Heart right ventricle (tissue), 16 donors: Measurements from ENCODE around the gene SLC25A41. TPM values are rescaled to one million over a fixed set of nuclear protein-coding genes. Genes with fewer than 3 reads are reported as not detected.

ENCODE experiments used
- ATAC-seq, 8 donors: fragments of 200-7000 bp; cut with Tn5 transposase; one replicate each; pipeline ENCODE4 v1.9.1; 2020; ENCODE audit warnings: mild to moderate bottlenecking in 8 of 8, moderate library complexity in 8 of 8, moderate number of reproducible peaks in 1 of 8
- DNase-seq, 2 donors: peaks; one replicate each; pipeline ENCODE4 v3.0.0-alpha.2; 2020
- H3K27ac ChIP-seq, 10 donors: fragments of 200-600 bp; sonication (generic) in 2 of 10; one replicate each; pipeline versions ENCODE4 v1.5.0 to v1.8.0; 2020 to 2022; ENCODE audit warnings: mild to moderate bottlenecking in 3 of 10
- H3K27me3 ChIP-seq, 7 donors: fragments of 200-600 bp; one replicate each; pipeline ENCODE4 v1.8.0; 2021 to 2022; ENCODE audit warnings: mild to moderate bottlenecking in 2 of 7
- H3K36me3 ChIP-seq, 9 donors: fragments of 200-600 bp; sonication (generic) in 1 of 9; one replicate each; pipeline versions ENCODE4 v1.5.0 to v1.8.0; 2020 to 2022; ENCODE audit warnings: mild to moderate bottlenecking in 2 of 9
- H3K4me1 ChIP-seq, 9 donors: fragments of 200-600 bp; sonication (generic) in 1 of 9; one replicate each; pipeline versions ENCODE4 v1.5.0 to v1.8.0; 2020 to 2022; ENCODE audit warnings: mild to moderate bottlenecking in 4 of 9
- H3K4me3 ChIP-seq, 10 donors: fragments of 200-600 bp; sonication (generic) in 2 of 10; one replicate each; pipeline versions ENCODE4 v1.5.0 to v1.8.0; 2020 to 2022; ENCODE audit warnings: mild to moderate bottlenecking in 7 of 10, moderate library complexity in 2 of 10
- H3K9me3 ChIP-seq, 11 donors: fragments of 200-600 bp in 10 of 11; sonication (generic) in 2 of 11; one replicate each; pipeline versions ENCODE4 v1.5.0 to v1.8.0; 2013 to 2022; ENCODE audit warnings: mild to moderate bottlenecking in 2 of 11, control low read depth in 1 of 11, moderate library complexity in 1 of 11
- WGBS, 2 donors: extraction: QIAGEN DNeasy Blood & Tissue Kit; methylation state at CpG; one replicate each; pipeline ENCODE4 v1.1.7; 2013; ENCODE audit warnings: inconsistent platforms in 1 of 2; 5-methylcytosine and 5-hydroxymethylcytosine counted together
- intact Hi-C, 10 donors: fragments of 100-400 bp; cut with DNase I; formaldehyde crosslinking; loops; one replicate each; pipeline versions ENCODE4 v1.11.1 to v1.14.2; 2022
- long read RNA-seq, 3 donors: library from polyadenylated mRNA; unstranded; transcript quantifications; one replicate each; pipeline ENCODE4 v2.0.0, GENCODE V29; 2020 to 2021
- polyA plus RNA-seq, 2 donors: library from polyadenylated mRNA; stranded (reverse); fragments of 200-250 nt; gene quantifications; one replicate each; pipeline ENCODE4 v1.2.3, GENCODE V29; 2013
- total RNA-seq, 10 donors: library from RNA; stranded (reverse); fragmentation: NEBNext Ultra II Directional in 3 of 10; extraction: Animal tissue kit (Norgen Biotek cat#: 25700) in 3 of 10; gene quantifications; one replicate each; pipeline versions ENCODE4 v1.2.1 to v1.2.4, GENCODE V29; 2021 to 2023
- TF ChIP-seq, protein P1 (sequence below), 9 donors: fragments of 200-600 bp; sonication (generic) in 2 of 9; IDR thresholded peaks; one replicate each; pipeline versions ENCODE4 v1.5.0 to v1.8.0; 2021 to 2022; ENCODE audit warnings: antibody characterized with exemption in 9 of 9, mild to moderate bottlenecking in 5 of 9, moderate library complexity in 1 of 9
- donor health status: Arrhythmogenic right ventricular cardiomyopathy.
- donor health status: ischemic (EF 13 %, LVEDD 7.1; RV severe dilation, severe dysfunction).
- donor health status: healthy with polysubstance abuse.
- donor health status: DM: no; HTN: yes; CAD: no.
- donor health status: DM: no; HTN: no; CAD: no.
- donor health status: ischemic (EF 25% LVEDD 6.9; RV normal size, moderate dysfunction).
- donor health status: ischemic (EF 25% LVEDD 5.7; RV mildly dilated, moderate dysfunction).
- donor health status: healthy.
- donor health status: DM: yes; HTN: yes; CAD: no.
- donor health status: Ischemic cardiomyopathy.
- donor health status: ischemic (EF 35%, LVEDD 5.7; RV mildly dilated, moderate dysfunction).
- donor health status: nonischemic (EF 11% LVEDD 7.7; RV severe dilation, severe dysfunction).
- donor health status: DM: yes; HTN: yes; CAD: no.
- donor health status: PGD.
- donor health status: ischemic (EF 29% LVEDD 5.4; RV normal size, mild dysfunction).
- donor health status: nonischemic (EF 23%, LVEDD 6.1; RV moderate dilation, normal function).

SLC25A41 gene
- under 1 TPM in 6 of 10 donors, not detected in 4; 0.17 to 0.48 (median 0.38) TPM for total RNA-seq
- polyA plus RNA-seq: 1 to 10 TPM; 1.4 to 1.7 TPM
- long read RNA-seq, donor 1: 0 reads
- long read RNA-seq, donor 2: 0 reads
- long read RNA-seq, donor 3: 0 reads

- Histone ChIP-seq H3K4me3 (no peak within 1 kb of the TSS), H3K36me3 (no peaks in the 10 kb centered on the region), H3K4me1 (no peaks in the 10 kb centered on the region), H3K27ac (no peak within 1 kb of the TSS), H3K27me3 (no peaks in the 10 kb centered on the region), H3K9me3 (no peaks in the 10 kb centered on the region)
- WGBS, 2 donors: 91 to 93% methylated on average over 10 of the region's 10 CpGs
- ATAC-seq (no peak), DNase-seq (no peak)
- intact Hi-C loops: no loop called here
- TF ChIP-seq, protein P1, sequence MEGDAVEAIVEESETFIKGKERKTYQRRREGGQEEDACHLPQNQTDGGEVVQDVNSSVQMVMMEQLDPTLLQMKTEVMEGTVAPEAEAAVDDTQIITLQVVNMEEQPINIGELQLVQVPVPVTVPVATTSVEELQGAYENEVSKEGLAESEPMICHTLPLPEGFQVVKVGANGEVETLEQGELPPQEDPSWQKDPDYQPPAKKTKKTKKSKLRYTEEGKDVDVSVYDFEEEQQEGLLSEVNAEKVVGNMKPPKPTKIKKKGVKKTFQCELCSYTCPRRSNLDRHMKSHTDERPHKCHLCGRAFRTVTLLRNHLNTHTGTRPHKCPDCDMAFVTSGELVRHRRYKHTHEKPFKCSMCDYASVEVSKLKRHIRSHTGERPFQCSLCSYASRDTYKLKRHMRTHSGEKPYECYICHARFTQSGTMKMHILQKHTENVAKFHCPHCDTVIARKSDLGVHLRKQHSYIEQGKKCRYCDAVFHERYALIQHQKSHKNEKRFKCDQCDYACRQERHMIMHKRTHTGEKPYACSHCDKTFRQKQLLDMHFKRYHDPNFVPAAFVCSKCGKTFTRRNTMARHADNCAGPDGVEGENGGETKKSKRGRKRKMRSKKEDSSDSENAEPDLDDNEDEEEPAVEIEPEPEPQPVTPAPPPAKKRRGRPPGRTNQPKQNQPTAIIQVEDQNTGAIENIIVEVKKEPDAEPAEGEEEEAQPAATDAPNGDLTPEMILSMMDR (IDR thresholded peaks at IDR 0.05): no peak
Measured at GRCh38 chr19:6433663-6434062, at the start of gene SLC25A41. TSS of gene SLC25A41 (minus strand) at chr19:6433763. CDS start at chr19:6433693, 70 bp downstream.

- ATAC-seq: no peak
- intact Hi-C loops: no loop called here
Measured at GRCh38 chr19:6483235-6483634, 49.7 kb upstream of the SLC25A41 start.

DNA sequence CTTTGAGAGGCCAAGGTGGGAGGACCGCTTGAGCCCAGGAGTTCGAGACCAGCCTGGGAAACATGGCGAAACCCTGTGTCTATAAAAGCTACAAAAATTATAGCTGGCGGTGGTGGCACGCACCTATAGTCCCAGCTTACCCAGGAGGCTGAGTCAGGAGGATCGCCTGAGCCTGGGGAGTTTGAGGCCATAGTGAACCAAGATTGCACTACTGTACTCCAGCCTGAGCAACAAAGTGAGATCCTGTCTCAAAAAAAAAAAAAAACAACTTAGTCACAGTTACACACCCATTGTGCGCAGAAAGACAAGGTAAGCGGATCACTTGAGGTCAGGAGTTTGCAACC is 48.8 kb upstream of the SLC25A41 start:
- peak overlapping the region in 1 of 10 donors; percentile 95 for H3K27ac ChIP-seq
- H3K36me3 ChIP-seq: no peaks in the 10 kb centered on the region
- no peak for DNase-seq
- WGBS, 2 donors: 97 to 99% methylated on average over 8 of the region's 8 CpGs
- H3K4me1 ChIP-seq: peaks cover 0 to 9% (median 0%) of the 10 kb centered on the region in 9 donors
- H3K4me3 ChIP-seq: peak overlapping the region in 1 of 10 donors; percentile 66
- peaks cover 0 to 37% (median 20%) of the 10 kb centered on the region in 7 donors for H3K27me3 ChIP-seq
- H3K9me3 ChIP-seq: no peaks in the 10 kb centered on the region
- TF ChIP-seq, protein P1 (IDR thresholded peaks at IDR 0.05): no peak
- intact Hi-C loops: no loop called here
- no peak for ATAC-seq

More at GRCh38 chr19:6483235-6483634, 49.7 kb upstream of the SLC25A41 start:
- H3K27ac ChIP-seq: no peak overlapping the region
- H3K27me3 ChIP-seq: peaks cover 0 to 34% (median 19%) of the 10 kb centered on the region in 7 donors
- 16 to 24% methylated on average over 3 of the region's 3 CpGs for WGBS, 2 donors
- TF ChIP-seq, protein P1 (IDR thresholded peaks at IDR 0.05): no peak
- no peak overlapping the region for H3K4me3 ChIP-seq
- no peak for DNase-seq
- H3K9me3 ChIP-seq: no peaks in the 10 kb centered on the region
- peaks cover 0 to 9% (median 0%) of the 10 kb centered on the region in 9 donors for H3K4me1 ChIP-seq
- no peaks in the 10 kb centered on the region for H3K36me3 ChIP-seq

DNA sequence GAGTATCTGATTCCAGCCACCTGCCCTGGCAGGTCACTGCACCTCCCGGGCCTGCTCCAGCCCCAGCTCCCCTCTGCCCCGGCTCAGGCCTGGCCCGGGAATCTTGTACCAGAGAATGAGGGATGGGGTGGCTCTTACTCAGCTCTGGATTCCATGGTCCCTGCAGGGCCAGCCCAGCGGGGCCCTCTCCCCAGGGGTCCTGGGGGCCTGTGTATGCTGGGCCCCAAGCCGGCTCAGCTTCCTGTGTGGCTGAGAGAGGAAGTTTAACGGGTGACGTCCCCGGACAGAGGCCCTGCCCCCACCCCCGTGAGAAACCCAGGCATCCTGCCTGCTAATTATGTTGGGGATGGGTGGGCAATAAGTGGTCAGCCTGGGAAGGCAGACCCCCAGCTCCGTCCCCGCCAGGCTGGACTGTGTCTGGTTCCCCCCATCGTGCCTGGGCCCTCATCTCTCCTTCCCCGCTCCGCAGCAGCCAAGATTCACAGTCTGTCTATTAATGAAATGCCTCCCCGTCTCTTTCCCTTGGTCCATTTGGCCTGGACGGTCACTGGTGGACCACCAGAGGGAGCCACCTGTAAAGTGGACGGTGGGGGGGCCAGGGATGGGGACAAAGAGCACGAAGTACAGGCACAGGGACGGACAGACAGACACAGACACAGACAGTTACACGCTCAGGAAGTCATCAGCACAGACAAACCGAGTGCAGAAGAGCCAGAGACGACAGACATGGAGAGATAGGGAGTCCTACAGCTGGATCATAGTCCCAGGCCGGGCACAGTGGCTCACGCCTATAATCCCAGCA is 48.2 kb upstream of the SLC25A41 start, which contains the start of gene DENND1C:
DENND1C (minus strand) TSS at position 247 of the 802 bp plus-strand sequence; CDS start at position 155, 92 bp downstream.
- ATAC-seq (peak in 7 of 8 donors; percentile 37 to 71 (median 66)), DNase-seq (peak in 1 of 2 donors; percentile 31)
- 35 to 37% methylated on average over 24 of the region's 24 CpGs for WGBS, 2 donors

More for the DNA sequence above, 48.2 kb upstream of the SLC25A41 start, which contains the start of gene DENND1C:
- Histone ChIP-seq H3K36me3 (peaks cover 0 to 6% (median 0%) of the 10 kb centered on the region in 9 donors), H3K9me3 (no peaks in the 10 kb centered on the region), H3K27me3 (peaks cover 0 to 38% (median 26%) of the 10 kb centered on the region in 7 donors), H3K27ac (peak within 1 kb of the TSS in 2 of 10 donors; percentile 3 to 95), H3K4me3 (peak within 1 kb of the TSS in 7 of 10 donors; percentile 3 to 66 (median 24)), H3K4me1 (peaks cover 0 to 9% (median 0%) of the 10 kb centered on the region in 9 donors)
- TF ChIP-seq, protein P1 (IDR thresholded peaks at IDR 0.05): peak in 7 of 9 donors; percentile 39 to 52 (median 48)
- intact Hi-C loops: no loop called here
